Muscle layer of duodenum (tissue), 2 donors: Measurements from ENCODE around the gene ARMH4.

Experiments used
- H3K27ac ChIP-seq: one replicate; pipeline ENCODE4 v1.7.0; 2013; ENCODE audit warnings: mild to moderate bottlenecking, low read length
- H3K27me3 ChIP-seq: one replicate; pipeline ENCODE4 v1.7.0; 2013; ENCODE audit warnings: low read depth, mild to moderate bottlenecking, control low read depth, low read length
- H3K36me3 ChIP-seq, 2 donors: one replicate each; pipeline ENCODE4 v1.7.0; 2013; ENCODE audit warnings: low read length in 2 of 2, control low read depth in 1 of 2, mild to moderate bottlenecking in 1 of 2; ENCODE audit not compliant: insufficient read depth in 2 of 2, control insufficient read depth in 1 of 2
- H3K4me1 ChIP-seq, 2 donors: one replicate each; pipeline ENCODE4 v1.7.0; 2013; ENCODE audit warnings: low read length in 2 of 2, mild to moderate bottlenecking in 2 of 2, control low read depth in 1 of 2, moderate library complexity in 1 of 2; ENCODE audit not compliant: insufficient read depth in 2 of 2, control insufficient read depth in 1 of 2
- H3K4me3 ChIP-seq, 2 donors: one replicate each; pipeline ENCODE4 v1.7.0; 2013; ENCODE audit warnings: low read length in 2 of 2, low read depth in 1 of 2, mild to moderate bottlenecking in 1 of 2
- H3K9me3 ChIP-seq, 2 donors: one replicate each; pipeline ENCODE4 v1.7.0; 2013; ENCODE audit warnings: low read length in 2 of 2, control low read depth in 1 of 2, mild to moderate bottlenecking in 1 of 2; ENCODE audit not compliant: control insufficient read depth in 1 of 2
- donor health status: healthy.

The ARMH4 gene

DNA sequence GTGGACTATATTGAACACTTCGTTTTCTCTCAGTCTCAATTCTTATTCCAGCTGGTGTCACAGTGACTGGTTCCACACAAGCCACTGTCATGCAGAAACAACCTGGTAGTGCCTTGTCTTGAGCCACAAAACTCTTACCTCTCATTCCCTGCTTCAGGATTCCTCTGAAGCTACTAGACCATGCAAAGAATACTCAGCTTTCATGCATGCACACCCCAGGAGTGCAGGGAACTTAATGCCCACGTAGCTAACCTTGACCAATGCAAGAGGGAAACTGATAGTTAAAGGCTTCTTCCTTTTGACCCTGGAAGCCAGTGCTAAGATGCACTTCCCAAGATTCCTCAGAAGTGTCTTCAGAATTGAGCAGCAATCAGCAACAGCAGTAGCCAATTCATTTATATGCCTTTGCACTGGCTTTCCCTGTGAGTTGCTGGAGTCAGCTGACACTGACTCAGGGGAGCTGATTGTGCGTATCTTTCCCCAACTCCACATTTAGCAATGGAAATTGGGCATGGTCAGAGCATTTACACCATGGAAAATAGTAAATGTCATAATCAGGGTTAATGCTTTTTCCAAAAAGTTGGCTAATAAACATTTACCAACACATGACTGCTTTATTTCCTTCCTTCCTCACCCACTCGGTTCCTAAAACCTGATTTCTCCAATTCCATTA, 172.5 kb downstream of the ARMH4 start:
- no peak overlapping the region for H3K27ac ChIP-seq
- H3K4me1 ChIP-seq: no peaks in the 10 kb centered on the region
- H3K9me3 ChIP-seq: no peaks in the 10 kb centered on the region
- no peaks in the 10 kb centered on the region for H3K36me3 ChIP-seq
- H3K27me3 ChIP-seq: no peaks in the 10 kb centered on the region
- no peak overlapping the region for H3K4me3 ChIP-seq

DNA sequence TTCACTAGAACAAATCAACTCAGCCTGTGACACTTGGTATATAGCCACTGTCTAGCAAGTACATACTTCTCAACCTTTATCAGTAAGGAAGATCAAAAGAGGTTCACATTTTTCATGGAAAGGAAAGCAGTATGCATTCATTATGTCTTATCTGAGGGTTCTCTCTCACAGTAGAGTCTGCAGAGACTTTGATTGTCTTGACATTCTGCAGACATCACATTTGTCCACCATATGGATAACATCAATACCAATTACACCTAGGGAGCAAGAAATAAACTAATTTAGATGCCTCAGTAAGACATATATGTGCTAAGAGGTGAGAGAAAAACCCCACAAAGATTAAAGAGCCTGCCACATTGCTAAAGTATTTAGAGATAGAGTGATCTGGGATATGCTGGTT, 175.3 kb downstream of the ARMH4 start:
- H3K4me3 ChIP-seq: no peak overlapping the region
- no peaks in the 10 kb centered on the region for H3K27me3 ChIP-seq
- H3K27ac ChIP-seq: no peak overlapping the region
- H3K9me3 ChIP-seq: no peaks in the 10 kb centered on the region
- H3K36me3 ChIP-seq: no peaks in the 10 kb centered on the region
- H3K4me1 ChIP-seq: no peaks in the 10 kb centered on the region

DNA sequence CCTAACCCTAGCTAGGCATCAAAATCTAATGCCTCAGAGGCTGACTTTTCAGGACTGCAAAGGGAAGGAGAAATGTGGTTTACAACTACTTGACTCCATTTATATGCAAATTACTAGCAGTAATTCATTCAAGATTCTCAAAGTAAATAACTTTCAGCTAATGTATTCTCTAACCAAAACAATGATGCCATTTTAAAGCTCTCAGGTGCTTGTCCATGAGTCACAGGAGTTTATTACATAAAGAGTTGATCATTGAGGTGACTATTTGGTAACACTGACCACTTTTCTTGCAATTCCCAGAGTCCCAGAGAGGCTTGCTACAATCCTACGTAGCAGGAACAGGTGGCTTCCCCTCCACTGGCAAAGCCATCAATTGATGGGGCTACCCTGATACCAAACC, 177.1 kb downstream of the ARMH4 start:
- H3K9me3 ChIP-seq: no peaks in the 10 kb centered on the region
- no peaks in the 10 kb centered on the region for H3K4me1 ChIP-seq
- H3K4me3 ChIP-seq: no peak overlapping the region
- H3K36me3 ChIP-seq: no peaks in the 10 kb centered on the region
- H3K27ac ChIP-seq: no peak overlapping the region
- H3K27me3 ChIP-seq: no peaks in the 10 kb centered on the region

DNA sequence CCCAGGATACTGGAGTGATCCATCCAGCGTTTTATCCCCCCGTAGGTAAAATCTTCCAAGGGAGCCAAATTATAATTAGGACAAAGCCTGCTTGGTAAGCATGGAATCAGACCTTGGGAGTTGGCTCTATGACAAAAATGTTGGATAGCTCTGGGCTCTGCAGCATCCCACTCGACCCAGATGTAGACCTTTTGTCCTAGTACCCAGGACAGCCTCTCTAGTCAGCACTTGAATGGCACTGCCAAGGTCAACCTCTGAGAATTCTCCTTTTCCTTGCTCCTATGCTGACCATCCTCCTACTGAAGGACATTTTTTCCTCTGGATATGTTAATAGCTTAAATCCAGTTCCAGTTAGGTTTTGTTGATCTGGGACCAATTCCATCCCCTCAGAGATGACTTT, 181.4 kb downstream of the ARMH4 start:
- Histone ChIP-seq H3K27me3 (no peaks in the 10 kb centered on the region), H3K4me3 (no peak overlapping the region), H3K4me1 (no peaks in the 10 kb centered on the region), H3K27ac (no peak overlapping the region), H3K36me3 (no peaks in the 10 kb centered on the region), H3K9me3 (no peaks in the 10 kb centered on the region)

- Histone ChIP-seq H3K27ac (no peak overlapping the region), H3K4me1 (no peaks in the 10 kb centered on the region), H3K9me3 (no peaks in the 10 kb centered on the region), H3K27me3 (no peaks in the 10 kb centered on the region), H3K4me3 (no peak overlapping the region), H3K36me3 (no peaks in the 10 kb centered on the region)
These were observed 181.8 kb downstream of the ARMH4 start for GRCh38 chr14:57970175-57970574.

DNA sequence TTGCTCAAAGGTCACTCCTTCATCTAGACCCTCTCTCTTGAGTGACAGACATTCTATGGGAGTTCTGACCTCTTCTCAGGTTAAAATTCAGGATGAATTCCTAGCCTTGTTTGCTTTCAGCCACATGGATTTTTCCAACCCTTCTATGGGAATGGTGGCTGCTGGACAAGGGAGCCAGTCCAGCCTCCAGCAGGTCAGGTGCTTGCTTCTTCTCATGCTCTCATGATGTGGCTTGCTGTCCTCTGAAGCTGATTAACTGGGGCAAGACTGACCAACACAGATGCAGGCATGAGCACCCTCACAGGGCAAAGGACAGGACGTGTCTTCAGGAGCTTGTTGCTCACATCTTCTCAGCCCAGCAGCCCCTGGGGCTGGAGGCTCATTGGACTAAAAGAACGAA, 188.9 kb downstream of the ARMH4 start:
- Histone ChIP-seq H3K4me1 (peaks cover 8 to 15% of the 10 kb centered on the region in 2 donors), H3K4me3 (no peak overlapping the region), H3K27ac (no peak overlapping the region), H3K27me3 (no peaks in the 10 kb centered on the region), H3K9me3 (no peaks in the 10 kb centered on the region), H3K36me3 (no peaks in the 10 kb centered on the region)

DNA sequence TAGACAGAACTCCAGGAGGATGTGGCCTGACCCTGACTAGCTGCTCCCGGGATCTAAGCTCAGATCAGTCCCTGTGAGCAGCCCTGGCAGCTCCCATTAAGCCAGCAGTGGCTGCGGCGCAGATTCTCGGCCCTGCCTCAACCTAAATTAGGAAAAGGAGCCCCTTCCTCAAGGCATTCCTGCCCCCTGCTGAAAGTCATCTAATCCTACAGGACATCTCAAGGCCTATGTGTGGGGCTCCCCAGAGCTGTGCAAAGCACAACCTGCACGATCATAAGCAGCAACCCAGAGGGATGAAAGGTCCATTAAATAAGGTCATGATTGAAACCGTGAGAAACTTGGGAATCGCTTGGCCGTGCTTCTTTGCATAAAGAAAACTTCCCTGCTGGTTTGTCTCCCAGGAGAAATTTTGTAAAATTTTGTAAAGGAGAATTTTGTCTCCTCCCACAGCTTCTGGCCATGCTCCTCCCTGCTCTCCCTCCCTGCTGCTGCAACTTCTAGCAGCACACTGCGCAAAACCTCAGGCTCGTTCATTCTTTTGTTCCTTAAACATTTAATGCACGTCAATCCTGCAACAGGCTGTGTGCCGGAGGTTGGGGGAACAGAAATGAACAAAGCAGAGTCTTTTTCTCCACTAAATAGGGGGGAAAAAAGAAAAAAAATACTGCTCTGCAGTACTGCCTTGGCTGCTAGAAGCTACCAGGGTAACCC, 189.5 kb downstream of the ARMH4 start:
- Histone ChIP-seq H3K36me3 (no peaks in the 10 kb centered on the region), H3K4me1 (peaks cover 8 to 15% of the 10 kb centered on the region in 2 donors), H3K27ac (no peak overlapping the region), H3K27me3 (no peaks in the 10 kb centered on the region), H3K4me3 (peak overlapping the region in 1 of 2 donors; percentile 20), H3K9me3 (no peaks in the 10 kb centered on the region)

DNA sequence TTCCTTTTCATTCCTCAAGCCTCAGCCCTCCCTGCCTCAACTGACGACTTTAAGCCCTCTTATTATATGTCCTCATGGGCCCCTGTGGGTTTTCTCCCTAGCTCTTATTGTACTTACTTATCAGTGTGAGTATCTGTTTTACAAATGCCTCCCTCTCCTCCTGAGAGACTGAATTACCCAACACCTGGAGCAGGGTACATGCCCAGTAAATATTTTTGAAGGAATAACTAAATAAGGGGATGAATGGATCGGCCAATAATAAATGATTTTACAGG, 190.3 kb downstream of the ARMH4 start:
- Histone ChIP-seq H3K9me3 (no peaks in the 10 kb centered on the region), H3K36me3 (no peaks in the 10 kb centered on the region), H3K27me3 (no peaks in the 10 kb centered on the region), H3K4me3 (no peak overlapping the region), H3K27ac (no peak overlapping the region), H3K4me1 (peaks cover 8 to 15% of the 10 kb centered on the region in 2 donors)

- peaks cover 8 to 15% of the 10 kb centered on the region in 2 donors for H3K4me1 ChIP-seq
- H3K4me3 ChIP-seq: no peak overlapping the region
- H3K27me3 ChIP-seq: no peaks in the 10 kb centered on the region
- H3K36me3 ChIP-seq: no peaks in the 10 kb centered on the region
- H3K27ac ChIP-seq: no peak overlapping the region
- no peaks in the 10 kb centered on the region for H3K9me3 ChIP-seq
These were observed 190.8 kb downstream of the ARMH4 start for GRCh38 chr14:57960946-57961785.

GRCh38 chr14:57957441-57957840, 194.6 kb downstream of the ARMH4 start:
- H3K27me3 ChIP-seq: no peaks in the 10 kb centered on the region
- H3K36me3 ChIP-seq: no peaks in the 10 kb centered on the region
- peaks cover 3 to 7% of the 10 kb centered on the region in 2 donors for H3K4me1 ChIP-seq
- H3K27ac ChIP-seq: no peak overlapping the region
- H3K4me3 ChIP-seq: no peak overlapping the region
- no peaks in the 10 kb centered on the region for H3K9me3 ChIP-seq
